ENCODE measurements around the gene SGO2.

Gene SGO2

GRCh38 chr2:200567932-200568331 lies 41.9 kb downstream of the SGO2 start:
- Histone ChIP-seq H3K4me3 (ENCODE audit: low read length in 2 of 2) (no peak overlapping the region), H3K27me3 (ENCODE audit: control insufficient read depth in 2 of 2, insufficient read depth in 2 of 2, low read length in 2 of 2) (no peaks in the 10 kb centered on the region), H3K4me1 (ENCODE audit: control insufficient read depth in 2 of 2, insufficient read depth in 2 of 2, low read length in 2 of 2) (no peaks in the 10 kb centered on the region), H3K27ac (ENCODE audit: low read depth in 2 of 2, low read length in 2 of 2) (no peak overlapping the region), H3K36me3 (ENCODE audit: control insufficient read depth in 2 of 2, insufficient read depth in 2 of 2, low read length in 2 of 2) (no peaks in the 10 kb centered on the region), H3K9me3 (ENCODE audit: control insufficient read depth in 2 of 2, low read length in 2 of 2) (no peaks in the 10 kb centered on the region), H3K9ac (ENCODE audit: low read depth in 1 of 2, low read length in 2 of 2) (no peak overlapping the region)

- Histone ChIP-seq H3K9me3 (ENCODE audit: control insufficient read depth in 2 of 2, low read length in 2 of 2) (no peaks in the 10 kb centered on the region), H3K4me3 (ENCODE audit: low read length in 2 of 2) (no peak overlapping the region)
These were observed 50.0 kb downstream of the SGO2 start for GRCh38 chr2:200575957-200576356.

GRCh38 chr2:200577027-200577426 lies 51.0 kb downstream of the SGO2 start:
- H3K27me3 ChIP-seq (ENCODE audit: control insufficient read depth in 2 of 2, insufficient read depth in 2 of 2, low read length in 2 of 2), result no peaks in the 10 kb centered on the region
- H3K9me3 ChIP-seq (ENCODE audit: control insufficient read depth in 2 of 2, low read length in 2 of 2), result no peaks in the 10 kb centered on the region
- no peaks in the 10 kb centered on the region for H3K4me1 ChIP-seq (ENCODE audit: control insufficient read depth in 2 of 2, insufficient read depth in 2 of 2, low read length in 2 of 2)
- no peak overlapping the region for H3K27ac ChIP-seq (ENCODE audit: low read depth in 2 of 2, low read length in 2 of 2)
- H3K36me3 ChIP-seq (ENCODE audit: control insufficient read depth in 2 of 2, insufficient read depth in 2 of 2, low read length in 2 of 2), result no peaks in the 10 kb centered on the region
- H3K9ac ChIP-seq (ENCODE audit: low read depth in 1 of 2, low read length in 2 of 2), result no peak overlapping the region
- H3K4me3 ChIP-seq (ENCODE audit: low read length in 2 of 2), result no peak overlapping the region

More at GRCh38 chr2:200575957-200576356, 50.0 kb downstream of the SGO2 start:
- H3K27ac ChIP-seq (ENCODE audit: low read depth in 2 of 2, low read length in 2 of 2), result no peak overlapping the region
- no peaks in the 10 kb centered on the region for H3K4me1 ChIP-seq (ENCODE audit: control insufficient read depth in 2 of 2, insufficient read depth in 2 of 2, low read length in 2 of 2)
- no peaks in the 10 kb centered on the region for H3K36me3 ChIP-seq (ENCODE audit: control insufficient read depth in 2 of 2, insufficient read depth in 2 of 2, low read length in 2 of 2)
- H3K9ac ChIP-seq (ENCODE audit: low read depth in 1 of 2, low read length in 2 of 2), result no peak overlapping the region
- no peaks in the 10 kb centered on the region for H3K27me3 ChIP-seq (ENCODE audit: control insufficient read depth in 2 of 2, insufficient read depth in 2 of 2, low read length in 2 of 2)

GRCh38 chr2:200578778-200579177 lies 52.8 kb downstream of the SGO2 start:
- no peaks in the 10 kb centered on the region for H3K36me3 ChIP-seq (ENCODE audit: control insufficient read depth in 2 of 2, insufficient read depth in 2 of 2, low read length in 2 of 2)
- H3K9me3 ChIP-seq (ENCODE audit: control insufficient read depth in 2 of 2, low read length in 2 of 2), result no peaks in the 10 kb centered on the region
- H3K9ac ChIP-seq (ENCODE audit: low read depth in 1 of 2, low read length in 2 of 2), result no peak overlapping the region
- H3K27ac ChIP-seq (ENCODE audit: low read depth in 2 of 2, low read length in 2 of 2), result no peak overlapping the region
- H3K4me1 ChIP-seq (ENCODE audit: control insufficient read depth in 2 of 2, insufficient read depth in 2 of 2, low read length in 2 of 2), result no peaks in the 10 kb centered on the region
- no peak overlapping the region for H3K4me3 ChIP-seq (ENCODE audit: low read length in 2 of 2)
- no peaks in the 10 kb centered on the region for H3K27me3 ChIP-seq (ENCODE audit: control insufficient read depth in 2 of 2, insufficient read depth in 2 of 2, low read length in 2 of 2)

GRCh38 chr2:200584639-200585038 lies 58.6 kb downstream of the SGO2 start:
- no peaks in the 10 kb centered on the region for H3K27me3 ChIP-seq (ENCODE audit: control insufficient read depth in 2 of 2, insufficient read depth in 2 of 2, low read length in 2 of 2)
- H3K4me1 ChIP-seq (ENCODE audit: control insufficient read depth in 2 of 2, insufficient read depth in 2 of 2, low read length in 2 of 2), result no peaks in the 10 kb centered on the region
- no peak overlapping the region for H3K9ac ChIP-seq (ENCODE audit: low read depth in 1 of 2, low read length in 2 of 2)
- H3K27ac ChIP-seq (ENCODE audit: low read depth in 2 of 2, low read length in 2 of 2), result no peak overlapping the region
- H3K9me3 ChIP-seq (ENCODE audit: control insufficient read depth in 2 of 2, low read length in 2 of 2), result no peaks in the 10 kb centered on the region
- no peaks in the 10 kb centered on the region for H3K36me3 ChIP-seq (ENCODE audit: control insufficient read depth in 2 of 2, insufficient read depth in 2 of 2, low read length in 2 of 2)
- no peak overlapping the region for H3K4me3 ChIP-seq (ENCODE audit: low read length in 2 of 2)

GRCh38 chr2:200585340-200585729 lies 59.3 kb downstream of the SGO2 start:
- Histone ChIP-seq H3K36me3 (ENCODE audit: control insufficient read depth in 2 of 2, insufficient read depth in 2 of 2, low read length in 2 of 2) (no peaks in the 10 kb centered on the region), H3K4me1 (ENCODE audit: control insufficient read depth in 2 of 2, insufficient read depth in 2 of 2, low read length in 2 of 2) (no peaks in the 10 kb centered on the region), H3K27me3 (ENCODE audit: control insufficient read depth in 2 of 2, insufficient read depth in 2 of 2, low read length in 2 of 2) (no peaks in the 10 kb centered on the region), H3K9ac (ENCODE audit: low read depth in 1 of 2, low read length in 2 of 2) (peak overlapping the region in 1 of 2 donors; percentile 55), H3K4me3 (ENCODE audit: low read length in 2 of 2) (peak overlapping the region; percentile 50 to 75), H3K27ac (ENCODE audit: low read depth in 2 of 2, low read length in 2 of 2) (no peak overlapping the region), H3K9me3 (ENCODE audit: control insufficient read depth in 2 of 2, low read length in 2 of 2) (no peaks in the 10 kb centered on the region)

- H3K9ac ChIP-seq (ENCODE audit: low read depth in 1 of 2, low read length in 2 of 2), result peak within 1 kb of the TSS; percentile 15 to 55
- H3K27ac ChIP-seq (ENCODE audit: low read depth in 2 of 2, low read length in 2 of 2), result peak within 1 kb of the TSS in 1 of 2 donors; percentile 53
These were observed 60.0 kb downstream of the SGO2 start, which contains the start of gene AOX1 for GRCh38 chr2:200585730-200586643. TSS of gene AOX1 (plus strand) at chr2:200586014. CDS start at chr2:200586109, 95 bp downstream.

GRCh38 chr2:200586644-200586975 lies 60.6 kb downstream of the SGO2 start:
- H3K27ac ChIP-seq (ENCODE audit: low read depth in 2 of 2, low read length in 2 of 2), result peak overlapping the region in 1 of 2 donors; percentile 53

More at GRCh38 chr2:200585730-200586643, 60.0 kb downstream of the SGO2 start, which contains the start of gene AOX1:
- no peaks in the 10 kb centered on the region for H3K9me3 ChIP-seq (ENCODE audit: control insufficient read depth in 2 of 2, low read length in 2 of 2)
- no peaks in the 10 kb centered on the region for H3K36me3 ChIP-seq (ENCODE audit: control insufficient read depth in 2 of 2, insufficient read depth in 2 of 2, low read length in 2 of 2)
- no peaks in the 10 kb centered on the region for H3K27me3 ChIP-seq (ENCODE audit: control insufficient read depth in 2 of 2, insufficient read depth in 2 of 2, low read length in 2 of 2)
- no peaks in the 10 kb centered on the region for H3K4me1 ChIP-seq (ENCODE audit: control insufficient read depth in 2 of 2, insufficient read depth in 2 of 2, low read length in 2 of 2)
- peak within 1 kb of the TSS; percentile 50 to 75 for H3K4me3 ChIP-seq (ENCODE audit: low read length in 2 of 2)

GRCh38 chr2:200587007-200587616 lies 61.1 kb downstream of the SGO2 start:
- H3K9me3 ChIP-seq (ENCODE audit: control insufficient read depth in 2 of 2, low read length in 2 of 2), result no peaks in the 10 kb centered on the region
- H3K4me3 ChIP-seq (ENCODE audit: low read length in 2 of 2), result no peak overlapping the region
- no peaks in the 10 kb centered on the region for H3K27me3 ChIP-seq (ENCODE audit: control insufficient read depth in 2 of 2, insufficient read depth in 2 of 2, low read length in 2 of 2)
- no peak overlapping the region for H3K27ac ChIP-seq (ENCODE audit: low read depth in 2 of 2, low read length in 2 of 2)
- no peaks in the 10 kb centered on the region for H3K36me3 ChIP-seq (ENCODE audit: control insufficient read depth in 2 of 2, insufficient read depth in 2 of 2, low read length in 2 of 2)
- H3K4me1 ChIP-seq (ENCODE audit: control insufficient read depth in 2 of 2, insufficient read depth in 2 of 2, low read length in 2 of 2), result no peaks in the 10 kb centered on the region
- H3K9ac ChIP-seq (ENCODE audit: low read depth in 1 of 2, low read length in 2 of 2), result no peak overlapping the region

More at GRCh38 chr2:200586644-200586975, 60.6 kb downstream of the SGO2 start:
- no peaks in the 10 kb centered on the region for H3K9me3 ChIP-seq (ENCODE audit: control insufficient read depth in 2 of 2, low read length in 2 of 2)
- no peaks in the 10 kb centered on the region for H3K27me3 ChIP-seq (ENCODE audit: control insufficient read depth in 2 of 2, insufficient read depth in 2 of 2, low read length in 2 of 2)
- H3K9ac ChIP-seq (ENCODE audit: low read depth in 1 of 2, low read length in 2 of 2), result no peak overlapping the region
- no peaks in the 10 kb centered on the region for H3K4me1 ChIP-seq (ENCODE audit: control insufficient read depth in 2 of 2, insufficient read depth in 2 of 2, low read length in 2 of 2)
- no peaks in the 10 kb centered on the region for H3K36me3 ChIP-seq (ENCODE audit: control insufficient read depth in 2 of 2, insufficient read depth in 2 of 2, low read length in 2 of 2)
- peak overlapping the region in 1 of 2 donors; percentile 75 for H3K4me3 ChIP-seq (ENCODE audit: low read length in 2 of 2)

- no peaks in the 10 kb centered on the region for H3K9me3 ChIP-seq (ENCODE audit: control insufficient read depth in 2 of 2, low read length in 2 of 2)
- no peaks in the 10 kb centered on the region for H3K36me3 ChIP-seq (ENCODE audit: control insufficient read depth in 2 of 2, insufficient read depth in 2 of 2, low read length in 2 of 2)
- no peak overlapping the region for H3K27ac ChIP-seq (ENCODE audit: low read depth in 2 of 2, low read length in 2 of 2)
- H3K27me3 ChIP-seq (ENCODE audit: control insufficient read depth in 2 of 2, insufficient read depth in 2 of 2, low read length in 2 of 2), result no peaks in the 10 kb centered on the region
- H3K4me3 ChIP-seq (ENCODE audit: low read length in 2 of 2), result no peak overlapping the region
- no peaks in the 10 kb centered on the region for H3K4me1 ChIP-seq (ENCODE audit: control insufficient read depth in 2 of 2, insufficient read depth in 2 of 2, low read length in 2 of 2)
- no peak overlapping the region for H3K9ac ChIP-seq (ENCODE audit: low read depth in 1 of 2, low read length in 2 of 2)
These were observed 62.2 kb downstream of the SGO2 start for GRCh38 chr2:200588076-200588678.

Data from mucosa of rectum (tissue), 2 donors.